ENCODE results near the gene GOLGA3.
A peak's percentile ranks its signal among the peaks of the same experiment; 100 is the strongest.

GOLGA3 gene

GRCh38 chr12:132872975-132873421 lies 44.3 kb upstream of the GOLGA3 start:
- H3K27me3 ChIP-seq (ENCODE audit: control insufficient read depth in 3 of 3, insufficient read depth in 3 of 3, low read depth in 1 of 3, low read length in 3 of 3): no peaks in the 10 kb centered on the region
- H3K23ac ChIP-seq (ENCODE audit: low read depth, low read length, poor library complexity): peak overlapping the region; percentile 2

GRCh38 chr12:132872073-132872855 lies 43.6 kb upstream of the GOLGA3 start:
- no peak overlapping the region for H3K27ac ChIP-seq (replicated peaks; ENCODE audit: low read length)
- H3K14ac ChIP-seq (ENCODE audit: low read length): no peak overlapping the region
- H3K36me3 ChIP-seq (replicated peaks in 1 of 2; ENCODE audit: control insufficient read depth in 2 of 2, insufficient read depth in 2 of 2, low read length in 2 of 2): peaks cover 21 to 79% of the 10 kb centered on the region in 2 donors
- H2AFZ ChIP-seq (ENCODE audit: low read length): no peak overlapping the region
- no peaks in the 10 kb centered on the region for H3K4me1 ChIP-seq (ENCODE audit: control insufficient read depth in 2 of 2, insufficient read depth in 1 of 2, low read depth in 1 of 2, low read length in 2 of 2)
- H3K4me3 ChIP-seq (ENCODE audit: low read length in 2 of 2): peak overlapping the region in 1 of 2 donors; percentile 30
- H2BK5ac ChIP-seq (ENCODE audit: low read length): no peak overlapping the region
- peaks cover 5% of the 10 kb centered on the region for H3K79me1 ChIP-seq (ENCODE audit: low read depth, low read length)
- WGBS, 2 donors (ENCODE audit: extremely low coverage in 2 of 2, insufficient read length in 2 of 2, insufficient replicate concordance in 1 of 2): no CpG with 5 or more reads among the region's 21 CpGs
- H2BK120ac ChIP-seq (ENCODE audit: low read depth, low read length): no peak overlapping the region
- peak overlapping the region; percentile 2 for H3K23ac ChIP-seq (ENCODE audit: low read depth, low read length, poor library complexity)
- no peak overlapping the region for H3K9ac ChIP-seq (ENCODE audit: low read depth, low read length, poor library complexity)
- no peak for DNase-seq (ENCODE audit: low spot score)
- H3K18ac ChIP-seq (ENCODE audit: low read length): no peak overlapping the region
- H3K9me3 ChIP-seq (replicated peaks in 1 of 2; ENCODE audit: control insufficient read depth in 2 of 2, insufficient read depth in 1 of 2, low read depth in 1 of 2, low read length in 2 of 2): peaks cover 0 to under 1% of the 10 kb centered on the region in 2 donors
- no peak overlapping the region for H2AK5ac ChIP-seq (ENCODE audit: low read depth, low read length)
- no peak overlapping the region for H4K91ac ChIP-seq (ENCODE audit: low read depth, low read length, poor library complexity)
- no peak overlapping the region for H3K4ac ChIP-seq (ENCODE audit: low read length)
- no peak overlapping the region for H2BK12ac ChIP-seq (ENCODE audit: low read length)
- H3K4me2 ChIP-seq (ENCODE audit: insufficient read depth, low read length, poor library complexity, severe bottlenecking): no peak overlapping the region
- no peaks in the 10 kb centered on the region for H3K27me3 ChIP-seq (ENCODE audit: control insufficient read depth in 3 of 3, insufficient read depth in 3 of 3, low read depth in 1 of 3, low read length in 3 of 3)
- no peak overlapping the region for H4K8ac ChIP-seq (ENCODE audit: low read depth, low read length)
- no peak overlapping the region for H2BK15ac ChIP-seq (ENCODE audit: low read length)

More at GRCh38 chr12:132872975-132873421, 44.3 kb upstream of the GOLGA3 start:
- Histone ChIP-seq H2BK120ac (ENCODE audit: low read depth, low read length) (no peak overlapping the region), H3K4me3 (ENCODE audit: low read length in 2 of 2) (no peak overlapping the region), H3K27ac (replicated peaks; ENCODE audit: low read length) (no peak overlapping the region), H2BK5ac (ENCODE audit: low read length) (no peak overlapping the region), H3K79me1 (ENCODE audit: low read depth, low read length) (peaks cover 5% of the 10 kb centered on the region), H2BK12ac (ENCODE audit: low read length) (no peak overlapping the region), H3K18ac (ENCODE audit: low read length) (no peak overlapping the region), H3K4me1 (ENCODE audit: control insufficient read depth in 2 of 2, insufficient read depth in 1 of 2, low read depth in 1 of 2, low read length in 2 of 2) (no peaks in the 10 kb centered on the region), H3K9me3 (replicated peaks in 1 of 2; ENCODE audit: control insufficient read depth in 2 of 2, insufficient read depth in 1 of 2, low read depth in 1 of 2, low read length in 2 of 2) (no peaks in the 10 kb centered on the region), H3K9ac (ENCODE audit: low read depth, low read length, poor library complexity) (no peak overlapping the region), H3K4ac (ENCODE audit: low read length) (no peak overlapping the region), H4K8ac (ENCODE audit: low read depth, low read length) (no peak overlapping the region), H3K36me3 (replicated peaks in 1 of 2; ENCODE audit: control insufficient read depth in 2 of 2, insufficient read depth in 2 of 2, low read length in 2 of 2) (peaks cover 21 to 75% of the 10 kb centered on the region in 2 donors), H2AK5ac (ENCODE audit: low read depth, low read length) (no peak overlapping the region), H4K91ac (ENCODE audit: low read depth, low read length, poor library complexity) (no peak overlapping the region), H2BK15ac (ENCODE audit: low read length) (no peak overlapping the region), H2AFZ (ENCODE audit: low read length) (no peak overlapping the region), H3K14ac (ENCODE audit: low read length) (no peak overlapping the region), H3K4me2 (ENCODE audit: insufficient read depth, low read length, poor library complexity, severe bottlenecking) (no peak overlapping the region)
- no CpG with 5 or more reads among the region's 12 CpGs for WGBS, 2 donors (ENCODE audit: extremely low coverage in 2 of 2, insufficient read length in 2 of 2, insufficient replicate concordance in 1 of 2)
- no peak for DNase-seq (ENCODE audit: low spot score)

- no peak for DNase-seq (ENCODE audit: low spot score)
- Histone ChIP-seq H2BK12ac (ENCODE audit: low read length) (no peak overlapping the region), H3K4ac (ENCODE audit: low read length) (no peak overlapping the region), H2BK120ac (ENCODE audit: low read depth, low read length) (no peak overlapping the region), H2BK5ac (ENCODE audit: low read length) (no peak overlapping the region), H3K4me1 (ENCODE audit: control insufficient read depth in 2 of 2, insufficient read depth in 1 of 2, low read depth in 1 of 2, low read length in 2 of 2) (no peaks in the 10 kb centered on the region), H3K36me3 (replicated peaks in 1 of 2; ENCODE audit: control insufficient read depth in 2 of 2, insufficient read depth in 2 of 2, low read length in 2 of 2) (peaks cover 29 to 78% of the 10 kb centered on the region in 2 donors), H3K9me3 (replicated peaks in 1 of 2; ENCODE audit: control insufficient read depth in 2 of 2, insufficient read depth in 1 of 2, low read depth in 1 of 2, low read length in 2 of 2) (peaks cover 0 to 2% of the 10 kb centered on the region in 2 donors), H3K79me1 (ENCODE audit: low read depth, low read length) (peaks cover 5% of the 10 kb centered on the region), H3K18ac (ENCODE audit: low read length) (no peak overlapping the region), H4K91ac (ENCODE audit: low read depth, low read length, poor library complexity) (no peak overlapping the region), H3K4me3 (ENCODE audit: low read length in 2 of 2) (no peak overlapping the region), H3K14ac (ENCODE audit: low read length) (no peak overlapping the region), H4K8ac (ENCODE audit: low read depth, low read length) (no peak overlapping the region), H3K27me3 (ENCODE audit: control insufficient read depth in 3 of 3, insufficient read depth in 3 of 3, low read depth in 1 of 3, low read length in 3 of 3) (no peaks in the 10 kb centered on the region), H2BK15ac (ENCODE audit: low read length) (no peak overlapping the region), H3K9ac (ENCODE audit: low read depth, low read length, poor library complexity) (no peak overlapping the region), H3K4me2 (ENCODE audit: insufficient read depth, low read length, poor library complexity, severe bottlenecking) (no peak overlapping the region), H3K27ac (replicated peaks; ENCODE audit: low read length) (no peak overlapping the region), H2AFZ (ENCODE audit: low read length) (no peak overlapping the region), H2AK5ac (ENCODE audit: low read depth, low read length) (no peak overlapping the region), H3K23ac (ENCODE audit: low read depth, low read length, poor library complexity) (no peak overlapping the region)
- no CpG with 5 or more reads among the region's 14 CpGs for WGBS, 2 donors (ENCODE audit: extremely low coverage in 2 of 2, insufficient read length in 2 of 2, insufficient replicate concordance in 1 of 2)
Measured at GRCh38 chr12:132869551-132869950, 40.9 kb upstream of the GOLGA3 start.

GRCh38 chr12:132866251-132866828 lies 37.7 kb upstream of the GOLGA3 start:
- H3K4ac ChIP-seq (ENCODE audit: low read length): no peak overlapping the region
- DNase-seq (ENCODE audit: low spot score): no peak
- H4K8ac ChIP-seq (ENCODE audit: low read depth, low read length): no peak overlapping the region
- no peak overlapping the region for H2BK5ac ChIP-seq (ENCODE audit: low read length)
- H3K14ac ChIP-seq (ENCODE audit: low read length): no peak overlapping the region
- no peak overlapping the region for H3K18ac ChIP-seq (ENCODE audit: low read length)
- H3K36me3 ChIP-seq (replicated peaks in 1 of 2; ENCODE audit: control insufficient read depth in 2 of 2, insufficient read depth in 2 of 2, low read length in 2 of 2): peaks cover 22 to 57% of the 10 kb centered on the region in 2 donors
- no peak overlapping the region for H2BK15ac ChIP-seq (ENCODE audit: low read length)
- WGBS, 2 donors (ENCODE audit: extremely low coverage in 2 of 2, insufficient read length in 2 of 2, insufficient replicate concordance in 1 of 2): no CpG with 5 or more reads among the region's 14 CpGs
- no peak overlapping the region for H3K23ac ChIP-seq (ENCODE audit: low read depth, low read length, poor library complexity)
- no peak overlapping the region for H3K27ac ChIP-seq (replicated peaks; ENCODE audit: low read length)
- H3K4me2 ChIP-seq (ENCODE audit: insufficient read depth, low read length, poor library complexity, severe bottlenecking): no peak overlapping the region
- no peak overlapping the region for H2BK120ac ChIP-seq (ENCODE audit: low read depth, low read length)
- H2AK5ac ChIP-seq (ENCODE audit: low read depth, low read length): no peak overlapping the region
- H3K9me3 ChIP-seq (replicated peaks in 1 of 2; ENCODE audit: control insufficient read depth in 2 of 2, insufficient read depth in 1 of 2, low read depth in 1 of 2, low read length in 2 of 2): peaks cover 0 to 2% of the 10 kb centered on the region in 2 donors
- H2BK12ac ChIP-seq (ENCODE audit: low read length): no peak overlapping the region
- no peaks in the 10 kb centered on the region for H3K4me1 ChIP-seq (ENCODE audit: control insufficient read depth in 2 of 2, insufficient read depth in 1 of 2, low read depth in 1 of 2, low read length in 2 of 2)
- no peak overlapping the region for H2AFZ ChIP-seq (ENCODE audit: low read length)
- H3K9ac ChIP-seq (ENCODE audit: low read depth, low read length, poor library complexity): no peak overlapping the region
- H3K27me3 ChIP-seq (ENCODE audit: control insufficient read depth in 3 of 3, insufficient read depth in 3 of 3, low read depth in 1 of 3, low read length in 3 of 3): no peaks in the 10 kb centered on the region
- no peak overlapping the region for H4K91ac ChIP-seq (ENCODE audit: low read depth, low read length, poor library complexity)
- no peak overlapping the region for H3K4me3 ChIP-seq (ENCODE audit: low read length in 2 of 2)
- H3K79me1 ChIP-seq (ENCODE audit: low read depth, low read length): peaks cover 5% of the 10 kb centered on the region

Data from neuronal stem cell (in vitro differentiated cells).